Hindlimb muscle (tissue), 1 donor: ENCODE measurements around the gene NES. TPM values are rescaled to one million over a fixed set of nuclear protein-coding genes. Genes with fewer than 3 reads are reported as not detected.

Experiments
- polyA plus RNA-seq: library from polyadenylated mRNA; unstranded; fragments of 120-200 nt; gene quantifications from one replicate; pipeline ENCODE4 v1.2.1, GENCODE V29; 2013; ENCODE audit not compliant: insufficient read length

Gene NES
- polyA plus RNA-seq, 1 donor = 1,095 TPM

Other genes starting within 250 kb of the NES start
- gene MEF2D, start 176.6 kb downstream of the NES start, polyA plus RNA-seq = 102 TPM
- gene IQGAP3, start 104.8 kb downstream of the NES start, polyA plus RNA-seq = 6.7 TPM
- 0.80 TPM for gene TTC24, start 97.7 kb downstream of the NES start, polyA plus RNA-seq
- 26.1 TPM for gene NAXE, start 85.6 kb downstream of the NES start, polyA plus RNA-seq
- 26.3 TPM for gene GPATCH4, start 75.9 kb downstream of the NES start, polyA plus RNA-seq
- gene HAPLN2, start 58.0 kb downstream of the NES start, polyA plus RNA-seq = 0.43 TPM
- gene BCAN, start 35.3 kb downstream of the NES start, polyA plus RNA-seq = 0.88 TPM
- 314 TPM for gene CRABP2, start 28.2 kb upstream of the NES start, polyA plus RNA-seq
- gene METTL25B, start 51.1 kb upstream of the NES start, polyA plus RNA-seq = 22.2 TPM
- gene ISG20L2, start 51.4 kb upstream of the NES start, polyA plus RNA-seq = 24.0 TPM
- gene MRPL24, start 63.7 kb upstream of the NES start, polyA plus RNA-seq = 64.6 TPM
- 142 TPM for gene HDGF, start 74.3 kb upstream of the NES start, polyA plus RNA-seq
- gene PRCC, start 90.1 kb upstream of the NES start, polyA plus RNA-seq = 64.9 TPM
- 0.49 TPM for gene SH2D2A, start 139.4 kb upstream of the NES start, polyA plus RNA-seq
- 0.93 TPM for gene INSRR, start 181.7 kb upstream of the NES start, polyA plus RNA-seq
- 1.1 TPM for gene NTRK1, start 183.5 kb upstream of the NES start, polyA plus RNA-seq
- 29.2 TPM for gene PEAR1, start 216.3 kb upstream of the NES start, polyA plus RNA-seq
- gene LRRC71, start 243.2 kb upstream of the NES start, polyA plus RNA-seq = 0.83 TPM